Ovary (tissue), 3 donors: ENCODE data around the gene WFDC12.

ENCODE experiments used
- CTCF ChIP-seq, 3 donors: fragments of 450-650 bp in 2 of 3; fragments of 200-600 bp in 1 of 3; IDR thresholded peaks; one replicate each; pipeline versions ENCODE4 v1.5.1 to v1.8.0; 2016 to 2022; ENCODE audit warnings: antibody characterized with exemption in 3 of 3, mild to moderate bottlenecking in 1 of 3
- EP300 ChIP-seq: sonication (generic); formaldehyde crosslinking; IDR thresholded peaks from one replicate; pipeline ENCODE4 v1.6.1; 2017; ENCODE audit warnings: antibody characterized with exemption
- POLR2A ChIP-seq: fragments of 450-650 bp; IDR thresholded peaks from one replicate; pipeline ENCODE4 v1.6.1; 2017; ENCODE audit warnings: antibody characterized with exemption, mild to moderate bottlenecking, moderate library complexity
- donor health status: DM: no; HTN: no; CAD: no.

GRCh38 chr20:45088247-45088646 lies 36.0 kb downstream of the WFDC12 start:
- TF ChIP-seq CTCF (IDR thresholded peaks at IDR 0.05) (no peak), EP300 (no peak), POLR2A (no peak)
